Hepatic stellate cell (primary cell): ENCODE results near the gene RRBP1.
"Not testable (repeated sequence)": the region's sequence is repeated elsewhere in the genome, so short reads cannot be mapped to it uniquely, and the experiment has no call there.

ENCODE experiments used
- DNase-seq: peaks from one replicate; pipeline ENCODE4 v3.0.0; 2011; ENCODE audit warnings: low spot score

The RRBP1 gene

DNA sequence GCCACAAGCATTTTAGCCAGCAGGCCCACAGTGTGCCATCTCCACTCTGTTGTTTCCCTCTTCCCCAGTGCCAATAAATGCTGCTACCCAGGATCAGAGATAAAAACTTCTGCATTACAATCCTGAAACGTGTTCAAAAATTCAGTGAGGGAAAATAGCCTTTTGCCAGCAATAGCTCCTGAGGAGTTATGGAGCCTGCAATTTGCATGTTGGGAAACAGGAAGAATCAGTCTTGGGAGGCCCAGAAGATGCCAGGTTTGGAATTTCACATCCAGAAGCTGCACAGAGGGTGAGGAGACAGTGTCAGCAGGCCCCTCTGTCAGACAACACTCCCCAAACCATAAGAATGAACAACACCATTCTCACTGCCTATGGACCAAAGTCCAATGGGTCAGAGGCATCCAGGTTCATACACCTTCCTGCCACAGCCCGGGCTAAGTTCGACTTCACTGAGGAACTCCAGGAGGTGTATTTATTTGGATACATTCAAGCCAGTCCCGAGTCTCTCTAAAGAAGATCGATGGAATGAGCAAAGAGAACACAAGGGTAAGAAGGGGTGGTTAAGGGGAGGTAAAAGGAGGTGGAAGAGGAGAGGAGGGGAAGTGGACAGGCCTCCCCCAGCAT, 20.8 kb downstream of the RRBP1 start:
- no peak for DNase-seq

DNA sequence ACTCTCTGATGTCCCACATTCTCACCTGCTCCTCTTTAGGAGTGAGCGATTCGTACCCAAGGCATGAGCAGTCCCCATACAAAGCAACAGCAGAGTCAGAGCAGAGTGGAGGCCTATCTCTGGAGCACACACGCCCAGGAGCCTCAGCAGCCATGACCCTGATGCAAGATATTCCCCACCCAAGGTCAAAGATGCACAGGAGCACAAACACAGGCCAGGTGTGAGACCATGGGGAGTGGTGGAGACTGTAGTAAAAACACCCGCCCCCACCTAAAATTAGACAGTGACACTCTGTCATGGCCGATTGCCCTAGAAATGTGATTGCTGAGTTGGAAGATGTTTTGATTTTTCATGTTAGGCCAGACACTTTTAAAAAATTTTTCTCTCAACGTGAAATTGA, 21.4 kb downstream of the RRBP1 start:
- DNase-seq, result no peak

DNA sequence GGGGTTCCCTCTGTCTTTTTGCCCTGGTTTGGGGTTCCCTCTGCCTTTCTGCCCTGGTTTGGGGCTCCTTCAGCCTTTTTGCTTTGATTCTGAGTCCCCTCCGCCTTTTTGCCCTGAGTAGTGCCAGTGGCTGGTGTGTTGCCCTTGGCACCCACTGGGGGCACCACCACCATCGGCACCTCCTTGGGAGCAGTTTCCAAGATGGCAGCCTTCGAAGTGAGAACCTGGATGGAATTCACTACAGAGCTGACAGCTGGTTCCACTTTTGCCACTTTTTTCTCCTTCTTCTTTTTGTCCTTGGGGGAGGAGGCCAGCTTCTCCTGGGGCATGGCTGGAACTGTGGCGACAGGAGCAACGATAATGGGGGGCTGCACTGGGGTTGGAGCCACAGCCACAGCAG, 22.2 kb downstream of the RRBP1 start:
- no peak for DNase-seq

DNA sequence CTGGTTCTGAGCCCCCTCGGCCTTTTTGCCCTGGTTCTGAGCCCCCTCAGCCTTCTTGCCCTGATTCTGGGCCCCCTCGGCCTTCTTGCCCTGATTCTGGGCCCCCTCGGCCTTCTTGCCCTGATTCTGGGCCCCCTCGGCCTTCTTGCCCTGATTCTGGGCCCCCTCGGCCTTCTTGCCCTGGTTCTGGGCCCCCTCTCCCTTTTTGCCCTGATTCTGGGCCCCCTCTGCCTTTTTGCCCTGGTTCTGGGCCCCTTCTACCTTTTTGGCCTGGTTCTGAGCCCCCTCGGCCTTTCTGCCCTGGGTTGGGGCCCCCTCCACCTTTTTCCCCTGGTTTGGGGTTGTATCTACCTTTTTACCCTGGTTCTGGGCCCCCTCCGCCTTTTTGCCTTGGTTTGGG, 22.7 kb downstream of the RRBP1 start:
- DNase-seq, result not testable (repeated sequence)

DNA sequence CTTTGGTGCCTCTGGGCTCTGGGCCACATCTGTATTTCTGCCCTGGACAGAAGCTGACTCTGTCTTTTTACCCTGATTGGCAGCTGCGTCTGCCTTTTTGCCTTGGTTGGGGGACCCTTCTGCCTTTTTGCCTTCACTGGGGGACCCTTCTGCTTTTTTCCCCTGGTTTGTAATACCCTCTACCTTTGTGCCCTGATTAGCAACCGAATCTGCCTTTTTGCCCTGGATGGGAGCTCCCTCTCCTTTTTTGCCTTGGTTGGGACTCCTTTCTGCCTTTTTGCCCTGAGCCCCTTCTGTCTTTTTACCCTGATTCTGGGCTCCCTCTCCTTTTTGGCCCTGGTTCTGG, 23.4 kb downstream of the RRBP1 start:
- no peak for DNase-seq

DNA sequence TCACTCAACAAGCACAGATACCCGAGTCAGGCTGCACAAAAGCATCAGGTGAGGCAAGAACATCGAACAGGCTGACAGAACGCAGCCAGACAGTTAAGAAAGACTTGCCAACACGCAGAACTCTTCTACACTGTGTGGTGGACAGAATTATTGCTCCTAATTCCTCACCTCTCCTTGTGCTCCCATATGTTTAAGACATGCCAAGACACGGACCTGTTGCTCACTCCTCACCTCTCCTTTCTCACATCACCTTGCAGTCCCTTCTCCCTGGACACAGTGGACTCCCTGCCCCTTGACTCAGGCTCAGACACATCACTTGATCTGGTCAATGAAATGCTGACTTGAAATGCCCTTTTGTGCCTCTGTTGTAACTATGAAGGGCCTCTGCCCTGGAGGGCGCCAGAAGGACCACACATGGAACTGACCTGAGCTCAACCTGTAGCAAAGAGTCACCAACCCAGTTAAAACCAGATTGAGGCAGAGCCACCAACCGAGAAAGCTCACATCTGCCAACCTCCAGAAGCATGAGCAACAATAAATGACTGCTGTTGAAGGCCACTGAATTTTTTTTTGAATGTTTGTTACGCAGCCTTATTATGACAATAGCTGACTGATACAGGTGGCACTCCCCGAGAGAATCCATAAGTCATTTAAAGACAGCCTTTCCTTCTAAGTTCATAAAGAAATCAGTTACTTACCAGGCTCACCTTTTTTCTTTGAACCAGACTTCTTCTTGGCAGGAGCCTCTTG, 24.0 kb downstream of the RRBP1 start:
- DNase-seq, result no peak

DNA sequence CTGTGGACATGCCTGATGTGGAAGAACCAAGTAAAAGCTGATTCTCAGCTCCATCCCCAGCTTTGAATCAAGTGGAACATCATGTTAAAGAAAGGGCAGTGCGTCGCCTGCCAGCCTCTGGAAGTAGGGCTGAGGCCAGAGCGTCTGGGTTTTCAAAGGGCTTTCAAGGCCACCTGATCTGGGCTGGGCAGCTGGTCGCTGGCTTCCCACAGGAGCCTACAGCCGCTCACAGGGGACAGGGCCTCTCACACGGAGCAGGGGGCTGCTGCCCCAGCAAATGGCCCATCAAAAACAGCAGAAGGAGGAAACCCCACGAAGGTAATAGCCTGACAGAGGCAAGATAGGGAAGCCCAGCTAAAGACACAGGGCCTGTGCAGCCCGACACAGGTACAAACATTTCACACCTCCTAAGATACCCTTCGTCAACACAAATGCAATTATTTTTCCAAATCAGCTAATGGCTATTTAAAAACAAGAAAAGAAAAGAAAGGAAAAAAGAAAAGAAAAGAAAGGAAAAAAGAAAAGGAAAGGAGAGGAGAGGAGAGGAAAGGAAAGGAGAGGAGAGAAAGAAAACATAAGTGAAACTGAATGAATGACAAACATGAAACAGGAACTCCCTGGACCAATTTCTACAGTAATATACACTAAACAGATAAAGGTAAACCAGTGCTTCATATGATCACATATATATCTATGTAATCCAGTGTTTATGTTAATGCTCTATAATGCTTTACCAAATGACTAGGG, 24.8 kb downstream of the RRBP1 start:
- DNase-seq, result no peak

DNA sequence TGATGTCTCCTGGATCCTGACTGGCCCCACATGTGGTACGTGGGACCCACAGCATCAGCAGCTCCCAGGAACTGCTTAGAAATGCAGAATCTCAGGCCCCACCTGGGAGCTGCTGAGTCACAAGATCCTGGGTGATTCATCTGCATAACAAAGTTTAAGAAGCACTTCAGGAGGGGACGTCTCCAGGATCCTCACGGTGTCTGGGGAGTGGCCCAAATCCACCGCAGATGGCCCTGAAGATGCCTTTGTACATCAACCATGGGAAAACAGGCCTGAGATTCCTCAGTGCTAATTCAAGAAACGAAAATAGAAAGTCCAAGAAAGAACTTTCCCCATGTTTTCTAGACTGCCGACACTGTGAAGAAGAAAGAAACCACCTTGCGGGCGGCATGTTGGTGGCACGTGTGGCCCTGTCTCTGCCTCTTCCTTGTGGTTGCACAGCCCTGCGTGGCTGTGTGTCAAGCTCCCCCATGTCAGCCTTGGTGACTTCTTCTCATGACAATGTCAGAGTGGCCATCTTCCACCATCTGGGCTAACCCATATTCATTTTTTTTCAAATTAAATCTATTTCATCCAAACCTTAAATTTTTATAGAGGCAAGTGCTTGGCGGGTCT, 26.1 kb downstream of the RRBP1 start:
- DNase-seq, result peak; percentile 81

DNA sequence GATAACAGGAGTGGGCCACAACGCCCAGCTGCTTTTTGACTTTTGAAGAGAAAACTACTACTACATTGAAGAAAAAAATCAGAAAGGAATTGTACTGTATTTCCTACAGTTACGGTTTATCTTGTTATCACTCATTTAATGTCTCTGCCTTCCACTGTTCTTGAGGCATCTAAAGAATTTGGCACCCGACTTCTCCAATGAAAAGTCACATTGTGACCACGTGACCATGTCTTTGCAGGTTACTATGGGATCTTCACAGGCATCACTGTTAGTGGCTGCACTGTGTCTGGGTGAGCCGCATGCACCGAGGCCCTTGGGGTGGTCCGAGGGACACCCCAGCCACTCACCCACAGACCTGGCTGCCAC, 26.8 kb downstream of the RRBP1 start:
- no peak for DNase-seq

DNA sequence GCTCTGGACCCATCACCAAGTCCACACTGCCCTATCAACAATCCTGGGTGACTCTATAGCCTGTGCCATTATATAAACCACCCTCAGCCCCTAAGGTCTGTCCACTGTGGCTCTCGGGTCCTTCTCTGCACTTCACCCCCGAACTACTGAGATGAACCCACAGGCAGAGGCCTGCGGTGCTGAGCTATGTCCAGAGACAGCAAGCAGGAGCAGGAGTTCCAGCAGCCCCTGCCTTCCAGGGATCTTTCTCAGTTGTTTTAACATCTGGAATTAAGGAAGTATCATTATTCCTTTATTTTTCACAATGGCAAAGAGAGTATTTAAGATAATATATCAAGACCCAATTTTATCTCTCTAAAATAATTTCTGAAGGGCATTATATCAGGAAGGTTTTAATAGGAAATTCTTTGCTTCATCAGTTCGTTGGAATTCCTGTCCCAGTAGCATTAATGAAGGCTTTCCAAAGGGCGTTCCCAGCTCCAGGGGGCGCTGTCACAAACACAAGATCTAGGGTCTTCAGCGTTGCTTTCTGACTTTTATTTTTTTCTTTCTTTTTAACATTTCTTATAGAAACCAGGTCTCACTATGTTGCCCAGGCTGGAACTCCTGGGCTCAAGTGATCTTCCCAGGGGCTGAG, 27.3 kb downstream of the RRBP1 start:
- DNase-seq, result peak; percentile 58

DNA sequence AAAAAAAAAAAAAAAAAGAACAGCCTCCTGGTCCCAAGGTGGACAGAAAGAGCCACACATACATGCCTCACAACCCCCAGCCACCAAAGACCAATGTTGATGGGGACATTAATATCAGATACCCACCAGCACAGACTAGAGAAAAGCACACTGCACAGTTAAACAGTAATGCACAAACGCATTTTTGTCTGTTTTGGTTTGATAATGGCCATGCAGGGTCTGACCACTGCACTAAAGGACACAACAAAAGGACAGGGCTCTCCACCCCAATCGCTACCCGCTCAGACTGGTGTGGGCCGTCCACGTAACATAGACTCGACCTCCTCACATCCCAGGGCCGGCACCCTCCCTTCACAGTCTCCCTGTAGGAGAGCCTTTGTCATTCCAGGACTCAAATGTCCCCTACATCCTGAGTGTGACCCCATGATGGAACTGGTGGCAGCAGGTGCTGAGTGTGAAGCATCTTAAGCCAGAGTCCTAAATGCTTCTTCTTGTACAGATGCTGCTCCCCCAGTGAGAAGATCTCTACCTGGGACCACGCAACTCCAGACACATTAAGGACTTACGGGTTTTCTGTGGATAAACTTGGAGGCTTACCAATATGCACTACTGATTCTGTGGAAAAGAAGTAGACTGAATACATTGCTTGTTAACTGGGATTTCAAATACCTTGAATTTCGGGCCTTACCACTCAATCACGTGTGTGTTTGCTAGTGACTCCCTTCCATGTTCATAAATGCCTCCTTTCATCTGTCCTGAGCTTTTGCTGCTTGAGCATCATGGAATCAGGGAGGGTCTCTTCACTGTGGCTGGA, 28.0 kb downstream of the RRBP1 start:
- no peak for DNase-seq

DNA sequence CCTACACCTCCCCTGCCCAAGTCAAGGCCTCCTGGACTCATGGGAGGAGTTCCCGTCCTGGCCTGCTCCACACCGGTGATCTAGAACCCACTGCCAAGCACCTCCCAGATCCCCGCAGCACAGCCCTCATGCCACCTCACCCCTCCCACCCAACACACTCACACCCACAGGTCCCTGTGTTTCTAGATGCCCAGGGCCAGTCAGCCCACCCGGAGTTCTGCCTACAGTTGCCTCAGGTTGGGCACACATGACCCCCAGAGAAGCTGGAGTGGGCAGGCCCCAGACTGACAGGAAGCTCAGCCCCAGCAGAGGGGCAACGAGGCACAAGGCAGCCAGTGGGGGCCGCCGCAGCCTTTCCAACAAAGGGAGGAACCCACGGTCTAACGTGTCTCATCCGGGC, 29.6 kb downstream of the RRBP1 start:
- no peak for DNase-seq

DNA sequence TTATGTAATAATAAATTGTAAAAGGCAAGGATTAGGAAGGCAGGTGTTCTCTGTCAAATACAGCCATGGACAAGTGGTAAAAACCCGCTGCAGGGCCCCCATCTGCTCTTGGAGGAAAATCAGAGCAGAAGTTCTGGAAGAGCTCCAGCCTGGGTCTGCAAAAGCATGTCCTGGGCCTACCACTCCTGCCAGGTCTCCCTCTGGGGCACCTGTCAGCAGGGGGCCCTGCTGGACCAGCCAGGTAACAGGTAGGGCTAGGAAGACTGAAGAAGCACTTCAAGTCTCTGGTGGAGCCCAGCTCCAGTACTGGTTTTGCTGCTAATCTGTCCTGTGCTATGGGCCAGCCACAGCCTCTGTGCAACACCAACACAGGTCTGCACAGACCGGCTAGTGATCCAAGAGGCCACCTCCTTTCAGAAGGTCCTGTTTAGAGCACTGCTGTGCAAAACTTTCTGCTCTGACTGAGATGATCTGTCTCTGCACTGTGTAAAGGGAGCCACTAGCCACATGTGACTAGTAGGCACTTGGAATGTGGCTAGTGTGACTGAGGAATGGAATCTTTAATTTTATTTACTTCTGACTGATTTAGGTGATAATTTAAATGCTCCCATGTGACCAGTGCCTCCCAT, 30.2 kb downstream of the RRBP1 start:
- no peak for DNase-seq

DNA sequence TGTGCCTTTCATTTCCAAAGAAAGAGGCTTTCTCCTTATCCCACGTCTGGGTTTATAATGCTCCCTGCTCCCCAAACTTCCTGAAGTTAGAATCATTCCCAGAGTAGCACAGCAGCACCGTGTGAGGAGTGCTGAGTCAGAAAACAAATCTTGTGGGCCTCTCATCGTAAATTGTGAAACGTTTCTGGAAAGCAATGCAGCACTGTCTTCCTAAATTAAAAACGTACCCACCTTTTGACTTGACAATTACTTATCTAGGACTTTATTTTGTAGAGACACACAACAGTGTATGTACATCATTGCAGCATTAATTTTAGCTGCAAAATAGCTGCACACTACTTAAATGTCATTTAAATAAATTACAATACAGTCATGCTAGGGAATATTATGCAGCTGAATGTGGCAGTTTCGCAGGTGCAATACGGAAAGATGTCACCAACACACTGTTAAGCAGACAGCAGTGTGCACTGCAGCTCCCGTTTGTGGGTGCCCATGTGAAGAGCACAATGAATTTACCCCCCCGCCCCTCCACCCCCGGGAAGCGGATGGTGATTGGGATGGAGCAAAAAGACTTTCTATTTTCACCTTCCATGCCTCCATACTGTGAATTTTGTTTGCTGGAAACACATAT, 30.8 kb downstream of the RRBP1 start:
- peak; percentile 60 for DNase-seq

DNA sequence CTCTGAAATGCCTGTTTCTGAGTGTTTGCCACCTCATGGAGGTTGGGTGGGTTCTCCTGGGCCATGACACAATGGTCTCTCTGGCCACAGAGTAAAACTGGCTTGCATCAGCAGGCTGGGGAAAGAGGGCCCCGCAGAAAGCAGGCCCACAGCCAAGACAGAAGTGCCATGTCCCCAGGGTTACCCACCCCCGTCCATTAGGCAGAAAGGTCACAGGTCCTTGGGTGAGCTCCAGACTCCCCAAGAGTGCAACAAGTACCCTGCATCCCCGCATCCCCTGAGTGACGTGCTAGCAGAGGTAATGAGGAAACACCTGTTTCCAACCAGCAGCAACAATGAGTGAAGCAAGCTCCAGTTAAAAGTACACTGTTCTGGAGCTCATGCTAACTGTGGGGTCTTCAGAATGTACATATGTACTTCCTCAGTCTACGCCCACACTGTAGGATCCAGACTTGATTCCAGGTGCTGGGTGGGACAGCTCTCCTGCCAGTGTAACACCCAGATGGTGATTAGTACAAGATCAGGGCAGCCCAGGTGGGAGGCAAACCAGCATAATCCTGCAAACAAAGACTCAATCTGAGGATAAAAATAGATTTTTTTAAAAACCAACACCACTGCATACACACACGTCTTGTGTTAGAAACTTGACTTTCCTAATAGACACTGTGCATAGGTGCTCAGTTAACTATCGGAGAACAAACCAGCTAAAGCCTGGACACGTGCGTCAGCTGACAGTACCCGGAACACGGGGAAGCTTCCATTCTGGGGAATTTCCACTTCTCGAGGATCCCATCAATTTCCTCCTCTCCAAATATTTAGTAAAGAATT, 31.5 kb downstream of the RRBP1 start:
- DNase-seq, result no peak

DNA sequence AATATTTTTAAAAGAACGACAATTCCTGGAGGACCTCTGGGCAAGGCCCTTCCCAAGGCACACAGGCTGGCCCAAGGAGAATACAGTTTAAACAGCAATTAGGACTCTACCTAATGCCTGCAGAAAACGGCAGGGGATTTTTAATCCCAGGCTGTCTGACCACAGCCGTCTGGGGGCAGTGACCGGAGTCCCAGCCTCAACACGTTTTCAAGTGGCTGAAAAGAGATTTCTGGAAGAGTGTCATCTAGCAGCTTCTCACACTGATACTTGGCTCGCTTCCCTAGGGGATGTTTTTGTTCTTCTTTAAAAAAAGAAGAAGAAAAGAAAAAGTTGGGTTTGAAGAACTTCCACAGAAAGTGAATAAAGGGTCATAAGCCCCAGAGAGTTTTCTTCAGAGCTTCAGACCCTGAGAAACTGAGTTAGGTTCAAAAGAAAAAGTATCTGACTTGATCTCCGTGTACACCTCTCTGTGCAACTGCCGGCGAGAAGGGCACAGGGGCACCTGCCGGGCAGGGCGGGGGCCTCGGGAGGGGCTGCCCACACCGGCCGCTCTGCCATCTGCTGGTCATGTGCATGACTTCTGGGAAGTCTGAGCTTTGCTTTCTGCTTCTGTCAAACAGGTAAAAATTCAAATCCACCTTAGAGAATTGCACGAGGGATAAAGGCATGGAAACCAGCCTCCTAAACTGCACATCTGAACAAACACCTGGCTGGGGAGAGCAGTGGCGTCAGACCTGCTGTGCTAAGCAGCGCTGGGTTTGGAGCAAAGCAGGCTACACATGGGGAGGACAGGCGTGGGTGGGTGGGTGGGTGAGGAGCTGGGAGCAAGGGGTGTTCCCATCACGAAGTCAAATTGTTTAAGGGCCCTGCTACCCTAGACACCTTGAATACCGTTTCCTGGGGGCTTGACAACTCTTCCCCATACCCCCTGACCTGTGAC, 33.0 kb downstream of the RRBP1 start:
- DNase-seq, result no peak

DNA sequence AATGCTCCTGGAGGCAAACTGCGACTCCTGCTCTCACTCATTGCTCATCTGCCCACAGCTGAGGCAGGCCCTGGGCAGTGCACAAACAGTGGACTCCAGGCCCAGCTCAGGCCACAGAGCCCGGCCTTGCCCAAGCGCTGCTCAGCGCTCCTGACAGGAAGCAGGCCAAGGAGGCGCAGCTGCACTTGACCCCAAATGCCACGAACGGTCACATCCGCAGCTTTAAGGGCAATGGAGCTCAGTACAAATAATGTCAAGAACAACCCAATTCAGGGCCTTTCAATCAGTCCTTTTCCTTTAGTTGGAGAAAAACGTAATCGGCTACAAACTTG, 33.8 kb downstream of the RRBP1 start:
- peak; percentile 54 for DNase-seq

DNA sequence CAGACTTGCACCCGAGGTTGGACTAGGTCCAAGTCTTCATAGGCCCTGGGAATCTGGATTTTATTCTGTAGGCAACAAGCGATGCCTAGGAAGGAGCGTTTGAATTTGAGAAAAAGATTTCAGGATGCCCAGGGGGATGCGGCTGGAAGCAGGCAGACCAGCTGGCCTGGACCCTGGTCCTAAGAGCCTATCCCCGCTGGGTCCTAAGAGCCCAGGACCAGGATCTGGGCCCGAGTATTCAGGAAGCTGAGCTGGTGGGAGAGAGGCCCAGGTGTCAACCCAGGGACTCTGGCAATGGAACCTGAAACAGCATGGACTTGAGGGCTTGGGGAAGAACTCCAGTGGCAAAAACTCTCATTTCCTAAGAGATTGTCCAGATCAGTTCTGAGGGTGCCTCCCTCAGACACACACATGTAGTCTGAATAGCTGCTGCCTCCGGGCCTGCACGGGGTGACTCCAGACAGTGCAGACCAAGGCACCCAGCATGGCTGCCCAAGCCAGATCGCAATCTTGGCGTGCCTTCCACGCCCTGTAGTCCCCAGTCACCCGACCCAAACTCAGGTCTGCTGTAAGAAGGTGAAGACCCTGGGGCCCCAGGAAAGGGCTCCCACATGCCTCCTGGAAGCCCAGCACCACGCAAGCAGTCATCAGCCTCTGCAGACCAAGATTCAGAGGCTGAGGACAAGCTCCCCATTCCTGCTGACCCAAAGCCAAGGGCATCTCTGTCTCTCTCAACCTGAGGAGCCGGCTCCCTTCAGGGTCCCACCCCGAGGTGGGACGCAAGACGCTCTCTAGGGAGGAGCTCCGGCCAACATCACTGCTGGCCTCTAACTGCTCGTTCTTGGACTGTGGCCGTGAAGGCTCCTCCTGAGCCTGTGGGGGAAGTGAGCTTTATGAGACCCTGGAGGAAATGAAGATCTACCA, 34.4 kb downstream of the RRBP1 start:
- no peak for DNase-seq
